ENCODE data around the gene NKIRAS2. TPM values are rescaled to one million over a fixed set of nuclear protein-coding genes. Genes with fewer than 3 reads are reported as not detected.
"Not testable (repeated sequence)": the region's sequence is repeated elsewhere in the genome, so short reads cannot be mapped to it uniquely, and the experiment has no call there.

NKIRAS2 gene
- total RNA-seq, 1 experiment from 2014 or later: 53.1 TPM

- DNase-seq (ENCODE audit: extremely low read depth, low read depth): no peak
These were observed 27.3 kb upstream of the NKIRAS2 start for GRCh38 chr17:41992576-41992975.

GRCh38 chr17:41996855-41997164 lies 23.1 kb upstream of the NKIRAS2 start:
- DNase-seq (ENCODE audit: extremely low read depth, low read depth): no peak

- DNase-seq (ENCODE audit: extremely low read depth, low read depth): no peak
These were observed 21.4 kb upstream of the NKIRAS2 start for GRCh38 chr17:41998497-41998896.

DNA sequence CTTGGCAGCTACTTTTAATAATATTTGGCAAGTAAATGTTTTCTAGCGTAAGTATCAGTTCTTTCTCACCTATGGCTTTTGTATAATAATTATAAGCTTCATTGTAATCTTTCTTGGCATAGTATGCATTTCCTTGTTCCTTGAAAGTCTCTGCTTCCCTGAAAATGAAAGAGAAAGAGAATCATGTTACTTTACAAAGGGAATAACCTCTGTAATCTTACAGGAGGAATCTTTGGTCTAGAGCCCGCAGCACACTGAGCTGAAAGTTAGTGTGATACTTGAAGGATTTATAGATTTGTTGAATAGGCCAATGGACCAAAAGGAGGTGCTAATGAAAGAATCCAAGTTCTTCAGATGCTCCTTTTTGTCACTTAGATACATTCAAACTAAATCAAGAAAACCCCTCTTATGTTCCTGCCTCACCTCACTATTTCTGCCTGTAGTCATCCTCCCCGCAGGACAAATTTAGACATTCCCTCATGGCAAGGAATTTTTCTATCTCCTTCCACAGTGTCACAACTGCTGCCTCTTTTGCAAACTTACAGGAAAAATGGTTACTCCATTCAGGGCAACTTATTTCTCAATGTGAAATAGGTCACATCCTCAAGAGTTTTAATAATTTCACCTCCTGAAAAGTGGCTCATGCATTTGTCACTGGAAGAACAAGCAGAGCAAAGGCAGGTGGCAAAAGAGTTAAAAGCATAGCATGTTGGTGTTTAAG lies 19.3 kb upstream of the NKIRAS2 start:
- DNase-seq (ENCODE audit: extremely low read depth, low read depth): no peak

DNA sequence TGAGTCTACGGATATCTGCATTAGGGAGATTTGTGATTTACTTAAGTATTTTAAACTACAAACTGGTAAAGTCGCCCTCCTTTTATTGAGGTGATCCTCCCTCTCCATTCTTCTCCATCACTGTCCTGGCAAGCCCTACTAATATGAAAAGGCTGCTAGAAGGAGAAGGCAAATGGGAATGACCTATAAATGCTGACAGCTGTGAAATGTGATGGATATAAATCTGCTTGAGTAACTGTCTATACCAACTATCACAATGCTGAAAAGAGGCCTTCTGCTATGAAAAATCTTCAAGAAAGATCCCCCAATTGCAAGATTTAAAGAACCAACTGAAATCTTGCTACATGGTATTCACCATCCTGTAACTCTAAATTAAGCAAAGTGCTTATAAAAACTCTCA lies 18.2 kb upstream of the NKIRAS2 start:
- no peak for DNase-seq (ENCODE audit: extremely low read depth, low read depth)

DNA sequence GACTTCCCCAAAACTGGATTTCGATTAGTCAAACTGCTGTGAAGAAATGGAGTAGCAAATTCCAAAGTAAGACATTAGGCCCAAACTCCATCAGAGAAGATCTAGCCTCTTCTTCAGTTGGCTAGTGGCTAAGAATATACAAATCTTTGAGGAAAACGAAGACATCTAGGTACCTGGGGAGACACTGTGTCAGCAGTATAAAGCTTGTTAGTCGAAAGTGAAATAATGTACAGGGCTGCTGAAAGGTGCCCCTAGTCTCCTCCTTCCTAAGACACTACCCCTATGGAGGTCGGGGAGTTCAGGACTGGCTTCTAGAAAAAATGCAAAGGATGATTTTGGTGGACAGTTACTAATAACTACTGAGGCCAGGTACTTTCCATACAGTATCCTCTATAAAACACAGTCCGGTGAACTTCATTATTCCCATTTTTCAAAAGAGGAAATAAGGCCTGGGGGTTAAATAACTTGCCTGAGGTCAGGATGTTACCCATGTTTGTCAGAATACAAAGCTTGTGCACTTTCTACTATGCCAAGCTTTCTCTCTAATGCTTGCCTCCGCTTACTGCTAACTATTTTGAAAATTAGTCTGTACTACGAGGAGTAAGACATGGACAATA lies 17.6 kb upstream of the NKIRAS2 start:
- no peak for DNase-seq (ENCODE audit: extremely low read depth, low read depth)

- no peak for DNase-seq (ENCODE audit: extremely low read depth, low read depth)
These were observed 17.0 kb upstream of the NKIRAS2 start for GRCh38 chr17:42002792-42003301.

DNA sequence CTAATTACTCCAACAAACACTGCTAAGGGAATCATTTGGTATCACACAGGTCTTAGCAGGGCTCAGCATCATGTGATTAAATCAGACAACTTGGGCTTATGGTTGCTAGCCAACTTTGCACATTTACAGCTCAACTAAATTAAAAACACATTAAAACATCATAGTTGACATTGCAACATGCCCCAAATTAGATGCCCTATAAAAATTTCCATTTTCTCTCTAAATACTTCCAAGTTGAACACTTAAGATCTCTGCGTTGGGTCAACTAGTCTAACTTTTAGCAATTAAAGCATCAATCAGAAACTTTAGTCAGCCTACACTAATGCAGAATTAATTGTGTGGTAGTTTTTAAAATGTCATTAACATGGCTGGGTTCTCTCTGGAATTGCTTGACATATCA lies 14.7 kb upstream of the NKIRAS2 start:
- no peak for DNase-seq (ENCODE audit: extremely low read depth, low read depth)

GRCh38 chr17:42009170-42009569 lies 10.7 kb upstream of the NKIRAS2 start:
- DNase-seq (ENCODE audit: extremely low read depth, low read depth): no peak

GRCh38 chr17:42010266-42010680 lies 9.6 kb upstream of the NKIRAS2 start:
- not testable (repeated sequence) for DNase-seq (ENCODE audit: extremely low read depth, low read depth)

DNA sequence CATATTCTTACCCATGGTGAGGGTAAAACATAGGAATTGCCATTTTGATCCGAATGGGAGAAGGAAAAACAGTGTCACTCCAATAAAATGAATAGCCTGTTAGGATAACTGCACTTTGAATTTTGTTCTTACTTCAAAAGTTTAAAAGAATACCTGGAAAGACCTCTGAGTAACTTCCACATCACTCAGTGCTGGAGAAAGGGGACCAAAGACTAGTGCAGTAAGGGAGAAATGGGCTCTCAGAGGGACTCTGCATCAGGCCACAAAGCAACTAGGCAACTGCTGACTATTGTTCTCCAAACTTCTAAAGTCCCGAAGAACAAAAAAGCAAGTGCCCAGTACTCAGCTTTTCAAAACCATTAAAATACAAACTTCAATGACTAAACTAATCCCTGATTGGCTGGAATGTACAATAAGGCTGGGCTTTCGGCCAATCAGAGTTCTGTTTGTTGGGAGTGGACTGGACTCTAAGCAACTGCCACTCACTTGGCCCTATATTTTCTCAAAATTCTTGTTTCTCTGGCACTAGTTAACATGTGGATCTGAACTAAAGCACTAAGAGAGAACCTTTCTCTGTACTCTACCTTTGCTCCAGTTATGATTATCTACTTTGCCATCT lies 8.9 kb upstream of the NKIRAS2 start:
- no peak for DNase-seq (ENCODE audit: extremely low read depth, low read depth)

DNA sequence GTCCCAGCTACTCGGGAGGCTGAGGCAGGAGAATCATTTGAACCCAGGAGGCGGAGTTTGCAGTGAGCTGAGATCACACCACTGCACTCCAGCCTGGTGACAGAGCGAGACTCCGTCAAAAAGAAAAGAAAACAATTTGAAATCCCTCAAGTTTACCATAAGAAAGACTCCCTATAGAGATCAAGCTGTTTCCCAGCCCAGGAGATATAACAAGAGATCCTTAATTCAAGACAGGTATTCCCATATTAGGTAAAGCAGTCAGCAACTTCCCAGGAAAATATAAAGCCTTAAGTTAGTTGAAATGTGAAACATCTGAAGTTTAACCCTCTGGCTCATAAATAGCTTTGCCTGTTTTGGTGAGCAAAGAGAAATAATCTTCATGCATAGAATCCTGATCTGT lies 7.5 kb upstream of the NKIRAS2 start:
- not testable (repeated sequence) for DNase-seq (ENCODE audit: extremely low read depth, low read depth)

DNA sequence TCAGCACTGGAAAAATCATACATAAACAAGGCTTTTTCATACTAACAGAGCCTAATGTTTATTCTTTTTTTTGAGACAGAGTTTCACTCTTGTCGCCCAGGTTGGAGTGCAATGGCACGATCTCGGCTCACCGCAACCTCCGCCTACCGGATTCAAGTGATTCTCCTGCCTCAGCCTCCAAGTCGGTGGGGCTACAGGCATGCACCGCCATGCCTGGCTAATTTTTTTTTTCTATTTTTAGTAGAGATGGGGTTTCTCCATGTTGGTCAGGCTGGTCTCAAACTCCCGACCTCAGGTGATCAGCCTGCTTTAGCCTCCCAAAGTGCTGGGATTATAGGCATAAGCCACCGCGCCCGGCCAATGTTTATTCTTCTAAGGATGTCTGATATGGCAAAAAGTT lies 6.2 kb upstream of the NKIRAS2 start:
- not testable (repeated sequence) for DNase-seq (ENCODE audit: extremely low read depth, low read depth)

- DNase-seq (ENCODE audit: extremely low read depth, low read depth): no peak
These were observed 3.5 kb upstream of the NKIRAS2 start for GRCh38 chr17:42016411-42016831.

DNA sequence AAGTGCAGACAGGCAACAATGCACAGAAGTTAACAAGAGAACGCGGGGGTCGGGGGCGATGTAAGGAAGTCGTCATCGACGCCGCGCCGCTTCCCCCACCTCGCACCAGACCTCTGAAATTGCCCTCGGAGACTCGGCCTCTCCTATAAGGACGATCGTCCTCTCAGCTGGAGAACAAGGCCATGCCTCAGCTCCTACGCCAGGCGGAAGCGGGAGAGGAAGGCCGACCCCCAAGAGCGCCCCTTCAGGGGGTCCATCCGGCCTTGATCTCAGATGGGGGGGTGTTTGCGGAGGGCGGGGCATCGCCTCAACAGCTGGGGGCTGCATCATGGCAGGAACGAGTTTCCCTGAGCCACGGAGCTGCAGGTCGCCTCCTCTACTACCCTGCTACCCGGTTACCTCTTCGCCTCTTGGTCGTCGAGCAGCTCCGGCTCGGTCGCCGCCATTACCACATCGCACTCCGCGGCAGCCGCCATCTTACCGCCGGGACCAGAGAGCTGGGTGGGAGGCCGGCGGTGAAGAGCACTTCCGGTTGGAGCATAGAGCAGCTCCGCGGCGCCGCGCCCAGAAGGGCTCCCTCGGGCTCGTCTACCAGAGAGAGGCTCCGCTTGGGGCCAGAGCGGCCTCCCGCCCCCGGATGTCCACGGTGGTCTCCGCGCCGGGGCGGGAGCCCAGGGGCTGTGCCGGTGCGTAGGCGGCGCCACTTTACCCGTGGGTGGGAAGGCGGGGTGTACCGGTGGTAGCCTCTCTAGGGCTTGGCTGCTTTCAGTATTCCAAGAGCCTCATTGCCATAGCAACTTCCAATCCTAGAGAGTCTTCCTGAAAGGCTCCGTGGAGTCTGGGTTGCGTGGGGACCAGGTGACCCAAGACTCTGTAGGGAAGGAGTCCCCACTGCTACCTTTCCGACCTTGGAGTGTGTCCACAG lies 2.7 kb upstream of the NKIRAS2 start, which contains the start of gene DNAJC7:
Gene DNAJC7, minus strand, starts transcription at position 499 of the 925 bp plus-strand sequence. Its CDS starts 23 bp downstream, at position 476.
- DNase-seq (ENCODE audit: extremely low read depth, low read depth): peak; percentile 84

DNA sequence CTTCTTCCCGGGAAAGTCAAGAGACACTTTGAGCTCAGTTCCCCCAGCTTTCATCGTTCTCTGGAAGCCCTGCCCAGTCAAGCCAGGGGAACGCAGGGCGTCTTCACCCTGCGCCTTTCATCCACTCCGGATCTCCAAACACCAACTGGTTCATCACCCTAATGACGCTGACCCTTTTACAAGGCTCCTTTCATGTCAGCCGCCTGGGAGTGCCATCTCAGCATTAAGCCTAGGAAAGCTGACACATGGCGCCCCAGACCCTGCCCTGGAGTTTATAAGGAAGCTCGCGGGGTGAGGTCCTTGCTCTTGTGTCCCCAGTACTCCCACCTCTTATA lies 2.1 kb upstream of the NKIRAS2 start:
- DNase-seq (ENCODE audit: extremely low read depth, low read depth): no peak

DNA sequence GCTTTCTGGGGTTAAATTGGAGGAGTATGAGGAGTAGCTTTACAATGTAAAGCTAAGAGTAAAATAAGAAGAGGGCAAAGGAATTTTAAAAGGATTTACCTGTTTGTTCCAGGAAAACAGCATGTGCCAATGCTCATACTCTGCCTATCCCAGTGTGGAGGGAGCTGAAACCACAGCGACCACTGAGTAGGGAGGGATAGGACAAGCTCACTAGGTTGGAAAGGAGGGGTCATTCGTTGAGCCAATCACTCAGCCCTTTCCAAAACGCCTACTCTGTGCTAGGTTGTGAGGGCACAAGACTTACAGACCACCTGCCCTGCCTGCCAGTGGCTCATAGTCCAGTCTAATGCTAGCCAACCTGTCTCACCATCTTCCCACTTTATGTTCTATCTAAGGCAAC lies 1.6 kb upstream of the NKIRAS2 start:
- DNase-seq (ENCODE audit: extremely low read depth, low read depth): no peak

DNA sequence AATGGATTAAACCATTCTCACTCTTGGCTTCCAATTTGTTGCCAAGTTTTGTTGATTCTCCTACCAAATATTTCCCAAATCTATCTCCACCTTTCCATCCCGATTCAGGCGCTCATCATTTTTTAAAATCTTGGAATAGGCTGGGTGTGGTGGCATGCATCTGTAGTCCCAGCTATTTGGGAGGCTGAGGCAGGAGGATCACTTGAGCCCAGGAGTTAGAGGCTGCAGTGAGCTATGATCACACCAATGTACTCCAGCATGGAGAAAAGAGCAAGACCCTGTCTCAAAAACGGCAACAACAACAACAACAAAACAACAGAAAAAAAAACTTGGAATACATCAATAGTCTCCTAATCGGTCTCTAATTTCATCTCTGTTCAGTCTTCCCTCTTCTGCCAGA lies 902 bp upstream of the NKIRAS2 start:
- no peak for DNase-seq (ENCODE audit: extremely low read depth, low read depth)

- not testable (repeated sequence) for DNase-seq (ENCODE audit: extremely low read depth, low read depth)
These were observed 955 bp downstream of the NKIRAS2 start for GRCh38 chr17:42020845-42021244.

DNA sequence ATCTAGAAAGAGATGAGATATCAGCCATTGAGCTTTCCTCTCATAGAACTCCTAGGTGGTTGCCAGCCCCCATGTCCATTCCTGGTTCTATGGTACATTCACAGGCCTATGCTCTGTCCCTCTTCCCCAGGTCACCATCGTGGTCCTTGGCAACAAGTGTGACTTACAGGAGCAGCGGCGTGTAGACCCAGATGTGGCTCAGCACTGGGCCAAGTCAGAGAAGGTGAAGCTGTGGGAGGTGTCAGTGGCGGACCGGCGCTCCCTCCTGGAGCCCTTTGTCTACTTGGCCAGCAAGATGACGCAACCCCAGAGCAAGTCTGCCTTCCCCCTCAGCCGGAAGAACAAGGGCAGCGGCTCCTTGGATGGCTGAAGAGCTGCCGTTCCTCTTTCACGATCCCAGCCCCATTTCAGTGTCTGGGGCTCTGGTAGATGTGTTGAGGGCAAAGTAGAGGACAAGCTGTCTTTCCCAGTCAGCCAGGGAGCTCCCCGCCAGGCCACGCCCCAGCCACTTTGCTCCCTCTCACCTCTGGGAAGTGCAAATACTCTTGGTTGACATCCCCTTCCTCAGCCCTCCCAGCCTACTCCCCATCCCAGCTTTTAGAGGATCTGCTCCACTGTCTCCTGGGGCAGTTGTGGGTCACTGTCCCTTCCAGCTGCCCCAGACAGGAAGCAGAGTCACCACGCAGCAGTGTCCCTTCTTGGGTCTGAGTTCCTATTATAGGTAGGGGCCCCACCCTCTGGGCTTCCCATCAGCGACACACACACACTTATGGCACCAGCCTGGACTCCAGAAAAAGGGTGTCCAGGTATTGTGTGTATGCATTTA lies 3.8 kb downstream of the NKIRAS2 start:
- peak; percentile 61 for DNase-seq (ENCODE audit: extremely low read depth, low read depth)
